ENCODE results near the gene CD3D.

CD3D gene

DNA sequence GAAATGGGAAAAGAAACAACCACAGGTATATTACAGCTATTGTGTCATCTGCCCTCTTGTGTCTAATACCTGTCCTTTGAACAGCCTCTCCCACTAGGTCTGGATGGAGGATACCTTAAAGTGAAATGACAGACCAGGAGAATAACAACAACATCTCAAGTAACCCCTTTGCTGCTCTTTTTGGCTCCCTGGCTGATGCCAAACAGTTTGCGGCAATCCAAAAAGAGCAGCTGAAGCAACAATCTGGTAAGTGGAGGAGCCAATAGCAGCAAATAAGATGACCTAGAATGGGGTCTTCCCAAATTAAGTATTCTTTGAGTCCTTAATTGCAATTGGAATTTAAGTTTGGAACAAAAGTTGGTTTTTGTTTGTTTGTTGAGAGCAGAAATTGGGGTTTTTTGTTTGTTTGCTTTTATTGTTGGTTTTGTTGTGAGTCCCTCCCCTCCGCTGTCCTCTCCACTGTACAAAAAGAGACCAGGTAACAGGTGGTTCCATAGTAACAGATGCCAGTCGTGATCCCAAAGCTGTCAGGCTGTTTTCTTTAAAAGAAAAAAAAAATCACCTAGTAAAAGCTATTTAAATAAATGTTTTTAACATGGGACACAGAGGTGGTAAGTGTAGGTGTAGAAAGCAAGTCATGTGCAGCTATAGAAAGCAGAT is 22.6 kb upstream of the CD3D start:
- no peaks in the 10 kb centered on the region; the same call in 1 of the 2 replicates for H3K9me3 ChIP-seq (ENCODE audit: control insufficient read depth, insufficient read depth, low read length)
- H3K36me3 ChIP-seq (ENCODE audit: control insufficient read depth, insufficient read depth, low read length): peaks cover 6% of the 10 kb centered on the region; the same call in 1 of the 2 replicates
- WGBS (ENCODE audit: insufficient coverage, insufficient read length): no CpG with 5 or more reads among the region's 3 CpGs
- no peak for DNase-seq (ENCODE audit: low read depth, low spot score)
- no peak overlapping the region for H3K4me3 ChIP-seq (ENCODE audit: low read length)
- H3K27me3 ChIP-seq (ENCODE audit: control insufficient read depth, insufficient read depth, low read length): no peaks in the 10 kb centered on the region
- no peak overlapping the region for H3K27ac ChIP-seq (ENCODE audit: low read length)
- H3K4me1 ChIP-seq (ENCODE audit: control insufficient read depth, insufficient read depth, low read length): no peaks in the 10 kb centered on the region

DNA sequence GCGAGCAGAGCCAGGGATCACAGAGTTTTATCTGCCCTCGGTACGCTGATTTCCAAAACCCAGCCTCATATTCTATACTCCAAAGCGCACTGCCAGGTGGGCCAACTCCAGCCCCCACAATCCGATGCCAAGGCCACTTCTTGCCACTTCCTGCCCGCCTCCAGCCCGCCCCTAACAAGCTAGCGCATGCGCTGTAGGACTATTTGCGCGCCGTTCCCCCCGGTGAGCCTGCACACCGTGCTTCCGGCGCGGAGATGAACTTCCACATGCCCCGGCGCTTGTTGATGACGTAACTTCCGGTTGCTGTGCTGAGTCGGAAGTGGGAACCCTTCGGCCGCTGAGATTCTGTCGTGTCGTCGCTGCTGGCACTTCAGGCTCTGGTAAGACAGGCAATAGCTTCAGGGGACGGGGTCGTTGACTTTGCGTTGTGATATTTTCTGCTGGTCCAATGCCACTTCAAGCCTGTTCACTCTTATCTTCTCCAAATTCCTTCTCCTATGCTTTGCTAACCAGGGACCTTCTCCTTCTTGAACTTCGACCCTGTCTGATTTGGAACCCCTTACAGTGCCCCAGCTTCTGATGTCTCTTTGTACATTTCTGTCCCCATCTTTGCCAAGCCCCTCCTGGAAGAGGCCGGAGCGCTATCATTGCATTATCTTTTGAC is 16.9 kb upstream of the CD3D start, which contains the start of gene UBE4A:
TSS of gene UBE4A (plus strand) at position 306 of the 664 bp plus-strand sequence. CDS start 5,481 bp downstream, outside the sequence.
- WGBS (ENCODE audit: insufficient coverage, insufficient read length): no CpG with 5 or more reads among the region's 33 CpGs
- no peaks in the 10 kb centered on the region for H3K9me3 ChIP-seq (ENCODE audit: control insufficient read depth, insufficient read depth, low read length)
- no peak within 1 kb of the TSS for H3K27ac ChIP-seq (ENCODE audit: low read length)
- H3K4me3 ChIP-seq (ENCODE audit: low read length): peak within 1 kb of the TSS; percentile 87; the same call in 1 of the 2 replicates
- no peaks in the 10 kb centered on the region for H3K27me3 ChIP-seq (ENCODE audit: control insufficient read depth, insufficient read depth, low read length)
- peak; percentile 96 for DNase-seq (ENCODE audit: low read depth, low spot score)
- H3K36me3 ChIP-seq (ENCODE audit: control insufficient read depth, insufficient read depth, low read length): no peaks in the 10 kb centered on the region
- H3K4me1 ChIP-seq (ENCODE audit: control insufficient read depth, insufficient read depth, low read length): no peaks in the 10 kb centered on the region

GRCh38 chr11:118358071-118358470 is 15.6 kb upstream of the CD3D start:
- Histone ChIP-seq H3K36me3 (ENCODE audit: control insufficient read depth, insufficient read depth, low read length) (no peaks in the 10 kb centered on the region), H3K27me3 (ENCODE audit: control insufficient read depth, insufficient read depth, low read length) (no peaks in the 10 kb centered on the region), H3K9me3 (ENCODE audit: control insufficient read depth, insufficient read depth, low read length) (no peaks in the 10 kb centered on the region), H3K27ac (ENCODE audit: low read length) (no peak overlapping the region), H3K4me3 (ENCODE audit: low read length) (no peak overlapping the region), H3K4me1 (ENCODE audit: control insufficient read depth, insufficient read depth, low read length) (no peaks in the 10 kb centered on the region)
- DNase-seq (ENCODE audit: low read depth, low spot score): no peak
- WGBS (ENCODE audit: insufficient coverage, insufficient read length): no CpG with 5 or more reads among the region's 3 CpGs

DNA sequence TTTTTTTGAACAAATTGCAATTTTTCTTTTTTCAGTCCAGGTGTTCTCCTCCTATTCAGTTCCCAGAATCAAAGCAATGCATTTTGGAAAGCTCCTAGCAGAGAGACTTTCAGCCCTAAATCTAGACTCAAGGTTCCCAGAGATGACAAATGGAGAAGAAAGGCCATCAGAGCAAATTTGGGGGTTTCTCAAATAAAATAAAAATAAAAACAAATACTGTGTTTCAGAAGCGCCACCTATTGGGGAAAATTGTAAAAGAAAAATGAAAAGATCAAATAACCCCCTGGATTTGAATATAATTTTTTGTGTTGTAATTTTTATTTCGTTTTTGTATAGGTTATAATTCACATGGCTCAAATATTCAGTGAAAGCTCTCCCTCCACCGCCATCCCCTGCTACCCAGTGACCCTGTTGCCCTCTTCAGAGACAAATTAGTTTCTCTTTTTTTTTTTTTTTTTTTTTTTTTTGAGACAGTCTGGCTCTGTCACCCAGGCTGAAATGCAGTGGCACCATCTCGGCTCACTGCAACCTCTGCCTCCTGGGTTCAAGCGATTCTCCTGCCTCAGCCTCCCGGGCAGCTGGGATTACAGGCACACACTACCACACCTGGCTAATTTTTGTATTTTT is 10.7 kb upstream of the CD3D start:
- no peak for DNase-seq (ENCODE audit: low read depth, low spot score)

DNA sequence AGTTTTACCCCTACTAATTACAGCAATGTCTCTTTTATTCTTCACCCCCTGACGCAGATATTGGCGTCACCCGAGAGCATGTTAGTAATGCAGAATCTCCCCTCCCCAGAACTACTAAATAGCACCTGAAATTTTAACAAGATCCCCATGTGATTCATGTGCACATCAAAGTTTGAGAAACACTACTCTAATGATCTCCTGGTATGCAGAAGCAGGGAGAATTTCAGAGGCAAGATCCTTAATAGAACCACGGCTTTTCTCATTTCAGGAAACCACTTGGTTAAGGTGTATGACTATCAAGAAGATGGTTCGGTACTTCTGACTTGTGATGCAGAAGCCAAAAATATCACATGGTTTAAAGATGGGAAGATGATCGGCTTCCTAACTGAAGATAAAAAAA is 7.0 kb upstream of the CD3D start:
- no peaks in the 10 kb centered on the region for H3K36me3 ChIP-seq (ENCODE audit: control insufficient read depth, insufficient read depth, low read length)
- no peaks in the 10 kb centered on the region; the same call in 1 of the 2 replicates for H3K27me3 ChIP-seq (ENCODE audit: control insufficient read depth, insufficient read depth, low read length)
- H3K27ac ChIP-seq (ENCODE audit: low read length): no peak overlapping the region
- no peaks in the 10 kb centered on the region for H3K9me3 ChIP-seq (ENCODE audit: control insufficient read depth, insufficient read depth, low read length)
- no peaks in the 10 kb centered on the region for H3K4me1 ChIP-seq (ENCODE audit: control insufficient read depth, insufficient read depth, low read length)
- no peak overlapping the region for H3K4me3 ChIP-seq (ENCODE audit: low read length)
- no peak for DNase-seq (ENCODE audit: low read depth, low spot score)
- no CpG with 5 or more reads among the region's 6 CpGs for WGBS (ENCODE audit: insufficient coverage, insufficient read length)

More for the DNA sequence above, 10.7 kb upstream of the CD3D start:
- Histone ChIP-seq H3K9me3 (ENCODE audit: control insufficient read depth, insufficient read depth, low read length) (no peaks in the 10 kb centered on the region), H3K36me3 (ENCODE audit: control insufficient read depth, insufficient read depth, low read length) (no peaks in the 10 kb centered on the region), H3K27me3 (ENCODE audit: control insufficient read depth, insufficient read depth, low read length) (no peaks in the 10 kb centered on the region; the same call in 1 of the 2 replicates), H3K4me1 (ENCODE audit: control insufficient read depth, insufficient read depth, low read length) (no peaks in the 10 kb centered on the region), H3K27ac (ENCODE audit: low read length) (no peak overlapping the region), H3K4me3 (ENCODE audit: low read length) (no peak overlapping the region)
- WGBS (ENCODE audit: insufficient coverage, insufficient read length): no CpG with 5 or more reads among the region's 6 CpGs

- no peaks in the 10 kb centered on the region for H3K9me3 ChIP-seq (ENCODE audit: control insufficient read depth, insufficient read depth, low read length)
- H3K36me3 ChIP-seq (ENCODE audit: control insufficient read depth, insufficient read depth, low read length): no peaks in the 10 kb centered on the region
- H3K27ac ChIP-seq (ENCODE audit: low read length): no peak within 1 kb of the TSS
- H3K27me3 ChIP-seq (ENCODE audit: control insufficient read depth, insufficient read depth, low read length): no peaks in the 10 kb centered on the region
- H3K4me3 ChIP-seq (ENCODE audit: low read length): no peak within 1 kb of the TSS
- DNase-seq (ENCODE audit: low read depth, low spot score): no peak
- H3K4me1 ChIP-seq (ENCODE audit: control insufficient read depth, insufficient read depth, low read length): no peaks in the 10 kb centered on the region
- no CpG with 5 or more reads among the region's 6 CpGs for WGBS (ENCODE audit: insufficient coverage, insufficient read length)
These were observed 1.5 kb upstream of the CD3D start, which contains the start of gene CD3G for GRCh38 chr11:118343981-118344515. TSS of gene CD3G (plus strand) at chr11:118344344. CDS start at chr11:118344424, 80 bp downstream.

DNA sequence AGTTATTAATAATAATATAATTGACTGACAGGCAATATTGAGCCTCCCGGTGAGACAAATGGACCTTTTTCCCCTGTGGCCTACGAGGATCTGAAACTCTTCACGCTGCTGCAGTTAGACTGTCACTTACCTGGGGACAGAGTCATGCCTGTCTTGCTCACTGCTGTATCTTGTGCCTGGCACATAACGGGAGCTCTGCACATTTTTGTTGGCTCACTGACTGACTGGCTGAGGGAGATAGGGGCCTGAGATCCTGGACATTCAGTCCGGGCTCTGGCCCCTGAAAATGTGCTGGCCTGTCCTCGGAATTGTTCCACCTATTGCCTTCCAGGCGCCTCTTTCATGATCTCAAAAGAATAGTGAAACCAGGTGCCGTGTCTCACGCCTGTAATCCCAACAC is 743 bp upstream of the CD3D start:
- no peak for DNase-seq (ENCODE audit: low read depth, low spot score)
- Histone ChIP-seq H3K27me3 (ENCODE audit: control insufficient read depth, insufficient read depth, low read length) (no peaks in the 10 kb centered on the region), H3K36me3 (ENCODE audit: control insufficient read depth, insufficient read depth, low read length) (no peaks in the 10 kb centered on the region), H3K4me3 (ENCODE audit: low read length) (no peak overlapping the region), H3K9me3 (ENCODE audit: control insufficient read depth, insufficient read depth, low read length) (no peaks in the 10 kb centered on the region), H3K4me1 (ENCODE audit: control insufficient read depth, insufficient read depth, low read length) (no peaks in the 10 kb centered on the region), H3K27ac (ENCODE audit: low read length) (no peak overlapping the region)
- no CpG with 5 or more reads among the region's 9 CpGs for WGBS (ENCODE audit: insufficient coverage, insufficient read length)

DNA sequence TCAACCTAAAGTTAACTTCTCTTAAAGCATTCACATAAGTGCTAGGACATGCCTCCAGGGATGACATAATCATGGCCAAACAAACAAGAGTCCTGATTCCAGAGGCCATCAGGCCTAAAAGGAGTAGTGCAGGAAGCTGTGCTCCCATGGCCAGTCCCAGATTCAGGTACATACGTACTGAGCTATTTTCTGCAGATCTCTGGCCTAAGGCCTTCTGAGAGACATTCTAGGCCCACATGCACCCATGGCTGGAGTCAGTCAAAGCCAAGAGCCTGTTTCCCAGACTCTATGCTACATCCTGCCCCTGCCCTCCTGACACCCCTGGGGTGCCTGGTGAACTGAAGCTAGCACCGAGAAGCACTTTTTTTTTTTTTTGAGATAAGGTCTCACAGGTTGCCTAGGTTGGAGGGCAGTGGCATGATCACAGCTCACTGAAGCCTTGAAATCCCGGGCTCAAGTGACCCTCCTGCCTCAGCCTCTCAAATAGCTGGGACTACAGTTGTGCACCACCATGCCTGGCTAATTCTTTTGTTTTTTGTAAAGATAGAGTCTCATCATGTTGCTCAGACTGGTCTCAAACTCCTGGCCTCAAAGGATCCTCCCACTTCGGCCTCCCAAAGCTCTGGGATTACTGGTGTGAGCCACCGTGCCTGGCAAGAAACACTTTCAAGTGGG is 553 bp downstream of the CD3D start:
- no peak overlapping the region for H3K4me3 ChIP-seq (ENCODE audit: low read length)
- WGBS (ENCODE audit: insufficient coverage, insufficient read length): no CpG with 5 or more reads among the region's 5 CpGs
- no peaks in the 10 kb centered on the region for H3K9me3 ChIP-seq (ENCODE audit: control insufficient read depth, insufficient read depth, low read length)
- no peaks in the 10 kb centered on the region for H3K27me3 ChIP-seq (ENCODE audit: control insufficient read depth, insufficient read depth, low read length)
- no peaks in the 10 kb centered on the region for H3K36me3 ChIP-seq (ENCODE audit: control insufficient read depth, insufficient read depth, low read length)
- no peaks in the 10 kb centered on the region for H3K4me1 ChIP-seq (ENCODE audit: control insufficient read depth, insufficient read depth, low read length)
- DNase-seq (ENCODE audit: low read depth, low spot score): no peak
- H3K27ac ChIP-seq (ENCODE audit: low read length): no peak overlapping the region

DNA sequence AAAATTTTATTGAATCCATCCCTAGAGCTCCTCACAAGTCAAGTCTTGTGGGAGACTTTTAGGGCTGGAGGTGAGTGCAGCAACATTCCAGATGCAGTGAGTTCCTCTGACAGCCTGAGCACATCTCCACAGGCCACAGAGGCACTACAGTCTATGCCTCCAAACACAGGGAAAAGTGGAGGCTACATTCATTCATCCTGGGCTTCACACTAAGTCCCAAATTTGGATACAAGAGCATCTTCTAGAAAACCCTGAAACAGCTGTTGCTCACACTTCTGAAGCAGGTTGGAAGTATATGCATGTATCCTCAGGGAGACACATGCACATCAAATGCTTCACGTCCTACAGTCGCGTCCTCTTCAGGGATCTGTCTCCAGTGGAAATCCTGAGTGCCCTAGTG is 1.2 kb downstream of the CD3D start:
- no peaks in the 10 kb centered on the region for H3K27me3 ChIP-seq (ENCODE audit: control insufficient read depth, insufficient read depth, low read length)
- H3K27ac ChIP-seq (ENCODE audit: low read length): no peak overlapping the region
- no peaks in the 10 kb centered on the region for H3K36me3 ChIP-seq (ENCODE audit: control insufficient read depth, insufficient read depth, low read length)
- WGBS (ENCODE audit: insufficient coverage, insufficient read length): no CpG with 5 or more reads among the region's 3 CpGs
- no peaks in the 10 kb centered on the region for H3K4me1 ChIP-seq (ENCODE audit: control insufficient read depth, insufficient read depth, low read length)
- H3K9me3 ChIP-seq (ENCODE audit: control insufficient read depth, insufficient read depth, low read length): no peaks in the 10 kb centered on the region
- no peak for DNase-seq (ENCODE audit: low read depth, low spot score)
- H3K4me3 ChIP-seq (ENCODE audit: low read length): no peak overlapping the region

DNA sequence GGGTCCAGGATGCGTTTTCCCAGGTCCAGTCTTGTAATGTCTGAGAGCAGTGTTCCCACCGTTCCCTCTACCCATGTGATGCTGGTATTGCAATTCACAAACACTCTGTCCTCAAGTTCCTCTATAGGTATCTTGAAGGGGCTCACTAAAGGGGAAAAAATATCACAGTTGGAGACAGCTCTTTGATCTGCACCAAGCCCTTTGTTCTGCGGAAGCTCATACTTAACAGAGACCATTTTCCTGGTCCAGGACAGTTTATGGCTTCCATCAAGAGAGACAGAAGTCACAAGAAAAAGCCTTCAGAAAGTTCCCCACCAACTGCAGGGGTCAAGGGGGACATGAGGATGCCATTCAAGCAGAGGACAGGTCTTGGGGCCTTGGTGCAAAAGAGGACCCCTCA is 2.1 kb downstream of the CD3D start:
- Histone ChIP-seq H3K27ac (ENCODE audit: low read length) (no peak overlapping the region), H3K9me3 (ENCODE audit: control insufficient read depth, insufficient read depth, low read length) (no peaks in the 10 kb centered on the region), H3K36me3 (ENCODE audit: control insufficient read depth, insufficient read depth, low read length) (no peaks in the 10 kb centered on the region), H3K4me3 (ENCODE audit: low read length) (no peak overlapping the region), H3K4me1 (ENCODE audit: control insufficient read depth, insufficient read depth, low read length) (no peaks in the 10 kb centered on the region), H3K27me3 (ENCODE audit: control insufficient read depth, insufficient read depth, low read length) (no peaks in the 10 kb centered on the region)
- no peak for DNase-seq (ENCODE audit: low read depth, low spot score)
- no CpG with 5 or more reads among the region's 3 CpGs for WGBS (ENCODE audit: insufficient coverage, insufficient read length)
